Measurements from ENCODE around the gene NECAB2.

GRCh38 chr16:84034516-84034915 is 66.5 kb downstream of the NECAB2 start:
- TF ChIP-seq PPARA (CRISPR knock-in tag; IDR thresholded peaks at IDR 0.05; ENCODE audit: borderline replicate concordance) (no peak), RARB (CRISPR knock-in tag; IDR thresholded peaks at IDR 0.05) (no peak), CREB5 (CRISPR knock-in tag; IDR thresholded peaks at IDR 0.05; ENCODE audit: low read depth) (no peak), GLIS3 (CRISPR knock-in tag; IDR thresholded peaks at IDR 0.05) (no peak), SNAI2 (CRISPR knock-in tag; IDR thresholded peaks at IDR 0.05) (no peak), OSR1 (CRISPR knock-in tag; IDR thresholded peaks at IDR 0.05) (no peak), ZFP30 (CRISPR knock-in tag; IDR thresholded peaks at IDR 0.05) (no peak), ZFP3 (CRISPR knock-in tag; IDR thresholded peaks at IDR 0.05) (no peak), PATZ1 (CRISPR knock-in tag; IDR thresholded peaks at IDR 0.05; ENCODE audit: borderline replicate concordance) (no peak), ZC3H10 (CRISPR knock-in tag; IDR thresholded peaks at IDR 0.05) (no peak), ZNF565 (CRISPR knock-in tag; conservative IDR thresholded peaks at IDR 0.05; ENCODE audit: low read depth) (no peak), CSRNP3 (CRISPR knock-in tag; IDR thresholded peaks at IDR 0.05) (no peak), TCF4 (CRISPR knock-in tag; IDR thresholded peaks at IDR 0.05; ENCODE audit: borderline replicate concordance) (no peak), ZNF70 (CRISPR knock-in tag; IDR thresholded peaks at IDR 0.05) (no peak)
